Stimulated activated CD8-positive, alpha-beta memory T cell treated with anti-CD3 and anti-CD28 coated beads, Interleukin-7, amount 100 ng/mL, for 4 hours (primary cell): Measurements from ENCODE around the gene TPD52L1.

Source experiments
- DNase-seq, 2 donors: peaks; one replicate each; pipeline ENCODE4 v3.0.0-alpha.2; 2020; ENCODE audit warnings: low read depth in 2 of 2

TPD52L1 gene

DNA sequence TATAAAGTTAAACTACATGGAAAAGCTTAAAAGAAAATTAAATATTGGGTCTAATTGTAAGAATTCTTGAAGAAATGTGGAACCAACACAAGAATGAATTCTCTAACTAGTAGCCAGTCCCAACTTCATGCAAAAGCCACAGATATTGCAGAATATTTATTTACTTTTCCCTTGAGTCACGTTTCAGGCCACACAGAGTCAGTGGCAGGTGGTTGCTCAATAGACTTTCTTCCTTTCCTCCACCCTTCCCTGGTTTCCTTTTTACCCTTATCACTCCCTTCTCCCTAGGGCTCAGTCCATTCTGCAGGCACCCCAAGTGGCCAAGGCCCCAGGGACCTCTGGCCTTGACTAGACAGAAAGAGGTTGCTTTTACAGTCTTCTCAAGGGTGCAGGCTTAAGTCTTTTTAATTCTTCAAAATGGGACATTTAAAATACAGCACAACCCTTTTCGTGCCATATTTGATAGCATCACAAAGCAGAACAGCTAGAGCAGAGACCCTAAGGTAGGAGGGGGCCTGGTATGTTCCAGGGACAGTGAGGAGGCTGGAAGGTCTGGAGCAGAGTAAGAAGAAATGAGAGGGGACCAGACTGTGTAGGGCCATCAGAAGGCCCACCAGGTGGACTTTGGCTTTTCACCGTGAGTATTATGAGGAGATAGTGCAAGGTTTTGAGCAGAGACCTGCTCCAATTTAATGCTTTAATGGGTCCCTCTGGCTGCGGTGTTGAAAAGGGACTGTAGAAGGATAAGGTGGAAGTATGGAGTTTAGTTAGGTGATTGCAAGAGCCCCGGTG is 83.2 kb downstream of the TPD52L1 start:
- DNase-seq, result no peak

DNA sequence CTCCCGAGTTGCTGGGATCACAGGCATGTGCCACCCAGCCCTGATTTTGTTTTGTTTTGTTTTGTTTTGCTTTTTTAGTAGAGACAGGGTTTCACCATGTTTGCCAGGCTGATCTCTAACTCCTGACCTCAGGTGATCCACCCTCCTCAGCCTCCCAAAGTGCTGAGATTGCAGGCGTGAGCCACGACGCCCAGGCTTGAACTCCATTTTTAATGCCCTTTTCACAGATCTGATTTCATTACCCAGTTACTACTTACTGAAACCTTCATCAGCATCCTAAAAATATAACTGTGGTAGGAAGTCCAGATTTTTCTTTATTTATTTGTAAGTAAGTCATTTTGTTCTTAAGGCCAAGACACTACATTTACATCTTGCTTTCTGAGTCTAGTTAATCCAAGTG is 84.2 kb downstream of the TPD52L1 start:
- DNase-seq, result no peak

DNA sequence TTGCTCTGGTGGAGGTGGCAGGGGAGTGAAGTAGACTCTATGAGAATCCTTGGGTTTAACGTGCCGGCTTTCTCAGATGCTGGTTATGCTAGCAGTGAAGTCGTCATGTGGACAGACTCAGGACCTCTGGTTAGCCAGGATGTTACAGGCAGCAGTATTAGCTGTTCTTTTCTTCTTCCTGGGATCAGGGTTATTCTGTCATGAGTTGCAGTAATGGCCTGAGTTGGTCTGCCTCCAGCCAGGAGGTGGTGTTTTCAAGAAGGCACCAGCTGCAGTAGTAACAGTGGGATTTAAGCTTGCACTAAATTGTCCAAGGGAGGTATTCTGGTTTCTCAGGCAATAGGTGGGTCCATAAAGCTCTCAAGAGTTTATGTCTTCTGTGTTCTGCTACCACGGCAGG is 91.5 kb downstream of the TPD52L1 start:
- DNase-seq, result no peak

DNA sequence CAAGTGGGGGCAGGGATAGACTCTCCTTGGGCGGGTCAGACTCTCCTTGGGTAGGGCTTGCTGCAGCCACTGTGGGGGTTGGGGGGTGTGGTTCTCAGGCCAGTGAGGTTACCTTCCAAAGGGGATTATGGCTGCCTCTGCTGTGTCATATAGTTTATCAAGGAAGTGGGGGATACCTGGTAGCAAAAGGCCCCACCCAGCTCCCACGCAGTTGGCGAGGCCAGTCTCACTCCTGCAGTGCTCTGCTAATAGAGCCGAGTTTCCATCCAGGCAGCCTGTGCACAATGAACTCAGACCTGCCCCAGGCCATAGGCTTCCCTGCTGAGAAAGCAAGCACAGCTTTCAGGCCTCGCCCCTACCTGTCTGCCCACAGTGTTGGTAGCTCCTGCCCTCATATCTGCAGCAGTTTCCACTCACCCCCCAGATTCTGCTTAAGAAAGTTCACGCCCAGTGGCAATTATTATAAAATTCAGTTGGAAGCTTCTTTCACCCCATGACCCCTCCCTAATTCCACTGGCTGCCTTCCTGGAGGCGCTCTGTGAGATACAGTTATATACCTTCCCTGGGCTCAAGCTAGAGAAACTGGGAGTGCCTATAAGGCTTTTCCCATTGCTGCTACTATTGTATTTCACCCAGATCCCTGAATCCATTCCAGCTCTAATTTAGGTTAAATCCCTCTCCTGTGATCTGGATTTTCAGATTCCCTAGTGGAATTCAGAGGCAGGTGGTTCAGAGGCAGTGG is 92.1 kb downstream of the TPD52L1 start:
- DNase-seq, result no peak

DNA sequence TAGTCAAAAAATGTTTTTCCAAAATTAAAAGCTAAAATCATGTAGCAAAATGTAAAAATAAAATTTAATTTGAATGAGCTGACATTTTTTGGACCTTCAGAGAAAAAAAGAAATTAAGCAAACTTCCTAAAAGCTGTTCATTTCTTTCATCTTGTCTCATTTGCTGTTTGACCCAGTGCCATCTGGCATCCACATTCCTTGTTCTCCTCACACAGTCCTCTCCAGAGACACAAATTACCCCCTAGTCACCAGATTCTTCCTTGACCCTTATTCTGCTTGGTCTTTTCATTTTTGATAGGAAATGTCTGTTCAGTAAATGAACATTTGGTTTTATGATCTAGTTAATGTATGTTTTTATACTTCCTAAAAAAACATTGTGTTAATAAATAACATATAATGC is 93.0 kb downstream of the TPD52L1 start:
- no peak for DNase-seq

DNA sequence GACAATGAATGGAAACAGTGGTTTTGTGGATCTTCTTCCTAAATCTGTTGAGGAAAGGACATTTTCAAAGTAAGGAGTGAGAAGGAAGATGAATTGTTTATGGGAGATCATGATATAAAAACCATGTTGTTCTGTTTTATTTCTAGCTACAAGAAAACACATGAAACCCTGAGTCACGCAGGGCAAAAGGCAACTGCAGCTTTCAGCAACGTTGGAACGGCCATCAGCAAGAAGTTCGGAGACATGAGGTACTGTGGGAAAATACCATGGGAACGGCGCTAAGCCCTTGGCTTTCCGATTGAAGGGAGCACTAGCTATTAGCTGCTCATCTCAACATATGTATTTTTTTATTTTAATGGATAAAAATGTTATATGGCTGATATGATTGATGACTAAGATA is 94.6 kb downstream of the TPD52L1 start:
- no peak for DNase-seq

DNA sequence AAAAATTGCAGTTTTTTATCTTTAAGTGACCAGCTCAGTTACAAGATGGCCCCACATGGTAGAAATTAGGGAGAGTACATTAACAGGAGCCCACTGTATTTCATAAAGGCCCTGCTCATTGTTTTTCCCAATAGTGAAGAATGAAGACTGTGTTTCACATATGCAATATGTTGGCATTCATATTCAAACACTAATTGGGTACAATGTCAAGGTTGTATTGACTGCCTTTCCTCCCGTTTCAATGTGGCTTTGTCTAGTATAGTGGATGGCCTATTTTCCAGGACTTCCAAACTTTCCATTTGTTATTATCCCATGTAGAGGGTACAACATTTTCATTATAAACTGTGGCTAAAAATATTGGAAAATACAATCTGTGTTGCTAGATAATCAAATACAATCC is 96.9 kb downstream of the TPD52L1 start:
- no peak for DNase-seq

DNA sequence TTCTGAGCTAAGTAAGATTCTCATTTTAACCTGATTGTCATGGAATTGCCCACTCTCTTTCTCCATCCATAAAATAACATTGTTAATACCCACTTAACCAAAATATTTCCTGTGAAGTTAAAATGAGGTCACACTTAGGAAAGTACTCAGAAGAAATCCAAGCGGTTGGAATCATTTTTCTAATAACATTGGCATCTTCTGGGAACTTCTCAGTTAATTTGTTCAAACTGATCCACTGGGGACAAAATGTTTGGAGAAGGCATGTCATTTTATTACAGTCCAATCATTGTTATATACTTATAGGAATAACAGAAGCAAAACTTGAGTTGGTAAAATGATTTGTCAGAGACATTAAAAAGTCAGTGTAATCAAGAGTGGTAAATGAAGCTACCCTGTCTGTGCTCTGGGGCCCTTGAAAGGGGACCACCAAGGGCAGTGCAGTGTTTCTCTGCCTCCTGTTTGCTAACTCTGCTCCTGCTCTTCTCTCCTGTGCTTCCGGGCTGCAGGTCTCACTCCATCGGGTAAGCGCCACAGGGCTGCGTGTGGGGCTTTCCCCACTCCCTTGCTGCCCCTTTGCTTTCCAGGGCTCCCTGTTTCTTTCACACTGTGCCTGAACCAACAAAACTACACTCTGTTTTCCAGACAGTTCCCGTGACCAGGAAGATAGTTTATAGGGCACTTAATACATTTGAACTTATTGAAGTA is 98.1 kb downstream of the TPD52L1 start:
- no peak for DNase-seq

DNA sequence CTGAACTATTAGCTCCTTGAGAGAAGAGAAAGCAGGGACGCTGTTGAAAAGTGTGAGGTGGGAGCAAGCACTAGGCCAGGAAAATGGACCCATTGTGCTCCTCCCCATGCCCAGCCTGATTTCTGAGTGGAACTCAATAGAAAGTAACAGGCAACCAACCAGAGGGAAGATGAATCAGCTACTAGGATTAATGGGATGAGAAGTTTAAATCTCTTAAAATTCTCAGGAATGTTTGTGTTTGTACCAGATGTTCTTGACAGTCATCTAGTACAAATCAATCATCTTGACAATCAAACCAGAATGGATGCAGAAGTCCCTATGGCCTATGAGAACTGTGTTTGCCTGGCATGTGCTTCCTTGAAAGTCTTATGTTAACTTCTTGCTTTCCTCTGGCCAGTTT is 99.3 kb downstream of the TPD52L1 start:
- no peak for DNase-seq

DNA sequence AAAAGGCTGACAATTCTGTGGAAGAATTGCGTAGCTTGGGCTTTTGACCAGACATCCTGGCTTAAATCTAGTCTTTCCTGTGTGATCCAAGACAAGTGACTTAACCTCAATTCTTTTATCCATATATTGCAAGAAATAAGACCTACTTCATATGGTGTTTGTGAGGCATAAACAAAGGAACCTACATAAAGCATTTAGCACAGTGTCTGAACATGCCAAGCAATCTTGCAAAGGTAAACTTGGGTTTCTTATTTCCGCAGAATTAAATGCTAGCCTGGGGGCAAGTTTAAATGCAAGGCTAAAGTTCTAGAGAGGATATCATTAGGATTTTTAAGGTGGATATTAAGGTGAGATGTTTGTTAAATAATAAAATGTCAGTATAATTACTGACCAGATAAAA is 100.3 kb downstream of the TPD52L1 start:
- no peak for DNase-seq

DNA sequence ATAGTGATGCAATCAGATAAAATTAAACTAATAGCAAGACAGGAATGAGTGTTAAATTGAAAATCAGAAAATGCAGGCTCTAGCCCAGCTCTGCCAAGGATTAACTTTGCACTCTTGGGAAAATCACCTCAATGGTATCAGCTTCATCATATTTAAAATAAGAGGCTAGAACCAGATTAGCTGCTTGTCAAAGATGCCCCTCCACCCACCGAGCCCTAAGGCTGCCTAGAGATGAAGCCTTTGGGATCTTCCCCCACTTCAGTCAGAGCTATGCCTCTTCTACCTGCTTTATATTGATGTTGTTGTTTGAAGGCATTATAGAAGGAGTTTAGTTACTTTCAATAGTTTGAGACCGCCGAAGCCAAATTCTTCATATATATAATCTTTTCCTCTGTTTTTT is 100.7 kb downstream of the TPD52L1 start:
- DNase-seq, result no peak

DNA sequence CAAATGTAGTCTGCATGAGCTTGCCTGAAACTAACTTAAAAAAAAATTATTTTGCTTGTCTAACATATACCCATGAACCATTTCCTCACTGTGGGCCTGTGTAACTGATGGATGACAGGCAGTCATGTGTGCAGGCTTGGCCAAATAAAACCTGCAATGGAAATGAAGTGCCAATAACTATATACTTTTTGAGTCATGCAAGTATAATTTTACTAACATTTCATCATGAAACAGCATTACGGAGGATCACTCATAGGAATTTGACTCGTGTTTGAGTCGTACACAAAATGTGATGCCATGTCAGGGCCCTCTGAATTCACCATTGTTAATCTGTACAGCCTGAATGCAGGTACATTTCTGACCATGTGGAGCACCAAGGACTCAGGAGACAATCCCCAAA is 101.6 kb downstream of the TPD52L1 start:
- no peak for DNase-seq

DNA sequence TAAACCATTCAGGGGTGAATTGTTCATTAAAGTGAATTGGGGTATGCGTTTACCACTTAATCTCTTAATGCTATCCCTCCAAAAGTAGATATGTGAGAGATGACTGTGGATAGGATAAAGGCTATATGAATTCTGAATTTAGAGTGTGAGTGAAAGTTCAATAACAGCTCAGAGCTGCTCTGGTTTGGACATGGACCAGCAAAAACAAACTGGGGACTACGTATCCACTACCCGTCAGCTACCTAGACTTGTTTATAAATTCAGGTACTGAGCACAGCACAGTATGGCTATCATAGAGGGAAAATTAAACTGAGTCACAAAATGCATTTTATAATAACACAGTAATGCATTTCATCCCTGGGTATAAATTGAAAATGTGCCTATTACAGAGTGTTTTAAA is 103.8 kb downstream of the TPD52L1 start:
- DNase-seq, result no peak

DNA sequence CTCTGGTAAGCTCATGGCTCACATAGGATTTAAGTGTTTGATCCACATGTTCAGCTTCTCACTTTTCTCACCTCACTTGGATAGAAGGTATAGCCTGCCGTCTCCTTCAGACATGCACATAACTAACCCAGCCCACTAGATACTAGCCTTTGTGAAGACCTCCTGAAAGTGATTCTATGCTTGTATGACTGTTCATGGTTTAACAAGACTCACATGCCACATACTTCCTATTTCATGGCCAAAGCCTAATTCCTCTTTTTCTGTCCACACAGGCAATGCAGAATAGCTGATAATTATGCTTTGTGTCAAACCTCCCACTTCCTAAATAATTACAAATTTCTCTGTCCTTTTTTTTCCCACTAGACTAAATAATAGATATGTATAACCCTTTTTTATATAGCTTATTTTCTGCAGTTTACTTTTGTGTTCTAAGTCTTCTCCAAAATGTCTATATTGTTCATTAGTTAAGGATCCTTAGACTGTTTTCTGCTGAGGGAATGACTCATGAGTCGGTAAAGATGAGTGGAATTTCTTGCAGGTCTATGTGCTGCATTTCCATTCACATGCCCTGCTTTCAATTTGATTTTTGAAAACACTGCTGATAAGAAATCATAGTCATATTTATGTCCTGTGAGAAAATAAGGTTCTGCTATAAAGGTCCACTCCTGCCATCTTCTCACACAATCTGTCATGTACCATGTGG is 105.2 kb downstream of the TPD52L1 start:
- no peak for DNase-seq

DNA sequence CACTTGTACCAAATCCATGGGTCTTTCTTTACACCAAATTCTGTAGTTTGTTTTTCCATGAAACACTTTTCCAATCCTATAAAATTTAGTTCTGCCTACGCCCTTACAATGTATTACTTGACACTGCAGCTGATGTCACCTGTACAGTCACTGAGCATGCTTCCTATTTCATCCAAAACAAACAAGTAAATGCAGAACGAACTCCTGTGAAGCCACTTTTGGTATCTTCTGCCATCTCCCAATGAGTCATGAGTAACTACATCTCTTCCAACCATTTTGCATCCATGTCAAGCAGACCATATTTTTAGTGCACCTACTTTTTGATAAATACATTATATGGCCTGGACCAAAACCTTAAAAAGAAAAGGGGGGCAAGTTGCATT is 105.8 kb downstream of the TPD52L1 start:
- no peak for DNase-seq

DNA sequence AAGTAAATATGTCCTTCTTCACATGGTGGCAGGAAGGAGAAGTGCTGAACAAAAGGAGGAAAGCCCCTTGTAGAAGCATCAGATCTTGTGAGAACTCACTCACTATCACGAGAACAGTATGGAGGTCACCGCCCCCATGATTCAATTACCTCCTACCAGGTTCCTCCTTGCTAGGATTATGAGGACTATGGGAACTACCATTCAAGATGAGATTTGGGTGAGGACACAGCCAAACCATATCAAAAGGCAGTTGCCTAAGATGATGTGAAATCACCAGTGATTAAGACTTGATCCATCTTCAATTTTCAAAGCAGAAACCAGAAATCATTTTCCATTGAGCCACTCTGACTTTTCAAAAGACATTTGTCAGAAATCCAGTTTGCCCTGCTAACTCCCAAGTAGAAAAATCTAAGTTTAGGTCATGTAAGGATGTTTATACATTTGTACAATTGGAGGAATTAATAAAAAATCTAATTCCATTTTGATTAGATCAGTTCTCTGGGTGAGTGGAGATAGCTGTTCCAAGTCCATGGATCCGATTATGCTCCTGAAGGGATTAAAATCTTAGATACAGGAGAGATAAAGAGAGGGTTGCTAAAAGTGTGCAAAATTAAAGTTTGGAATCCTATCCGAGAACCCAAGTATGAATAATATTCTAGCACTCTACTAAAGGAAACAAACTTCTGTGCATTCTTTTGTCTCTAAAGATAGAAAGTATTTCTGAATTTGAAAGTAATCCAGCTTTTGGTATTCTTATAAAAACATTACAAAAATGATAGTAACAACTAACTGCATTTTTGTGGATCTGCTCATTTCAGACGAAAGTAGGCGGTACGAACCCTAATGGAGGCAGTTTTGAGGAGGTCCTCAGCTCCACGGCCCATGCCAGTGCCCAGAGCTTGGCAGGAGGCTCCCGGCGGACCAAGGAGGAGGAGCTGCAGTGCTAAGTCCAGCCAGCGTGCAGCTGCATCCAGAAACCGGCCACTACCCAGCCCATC is 108.7 kb downstream of the TPD52L1 start:
- no peak for DNase-seq

DNA sequence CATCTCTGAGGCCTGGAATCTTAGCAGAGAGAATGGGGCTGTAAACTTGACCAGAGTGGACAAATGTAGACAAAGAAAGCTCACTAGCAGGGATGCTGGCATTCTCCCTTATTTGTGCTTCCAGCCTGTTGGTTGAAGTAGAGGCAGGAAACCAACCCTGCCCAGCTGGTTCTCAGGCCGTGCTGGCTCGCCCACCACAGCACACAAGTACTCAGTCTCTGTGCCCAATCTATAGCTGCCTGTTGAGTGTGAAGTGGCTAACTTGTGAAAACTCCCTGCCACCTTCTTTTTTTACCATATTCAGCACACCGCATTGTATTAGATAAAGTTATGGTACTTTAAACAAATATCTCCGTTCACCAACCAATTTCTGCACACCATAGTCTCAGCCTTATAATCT is 110.9 kb downstream of the TPD52L1 start:
- DNase-seq, result no peak

DNA sequence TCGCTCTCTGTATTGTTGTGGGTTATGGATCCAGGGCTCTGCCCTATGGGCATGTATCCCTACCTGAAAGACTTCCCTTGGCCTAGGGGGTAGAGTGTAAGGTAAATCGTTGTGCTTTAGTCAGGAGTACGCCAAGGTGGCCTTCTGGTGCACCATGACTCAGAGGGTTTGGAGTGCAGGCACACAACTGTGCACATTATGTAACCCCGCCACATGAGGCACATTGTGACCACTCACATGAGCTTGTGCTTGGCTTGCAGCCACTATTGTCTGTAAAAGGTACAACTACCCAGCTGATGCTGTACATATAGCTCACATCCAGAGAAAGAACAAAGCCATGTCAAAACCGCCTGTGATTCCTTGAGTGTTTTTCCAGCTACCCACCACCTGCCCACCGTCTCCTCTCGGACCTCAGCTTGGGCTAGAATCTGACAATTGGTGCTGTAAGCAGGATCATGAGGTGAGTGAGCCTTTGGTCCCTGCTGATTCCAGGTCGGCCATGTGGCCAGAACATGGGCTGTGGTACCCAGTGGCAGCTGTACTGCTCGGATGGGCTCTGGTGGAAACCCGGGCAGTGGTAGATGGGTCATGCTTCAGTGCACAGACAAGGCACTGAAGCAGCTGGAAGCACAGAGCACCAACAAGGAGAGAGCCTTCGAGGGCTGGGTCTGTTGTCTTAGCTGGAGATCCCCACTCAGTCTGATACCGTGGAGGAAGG is 114.4 kb downstream of the TPD52L1 start:
- DNase-seq, result no peak

DNA sequence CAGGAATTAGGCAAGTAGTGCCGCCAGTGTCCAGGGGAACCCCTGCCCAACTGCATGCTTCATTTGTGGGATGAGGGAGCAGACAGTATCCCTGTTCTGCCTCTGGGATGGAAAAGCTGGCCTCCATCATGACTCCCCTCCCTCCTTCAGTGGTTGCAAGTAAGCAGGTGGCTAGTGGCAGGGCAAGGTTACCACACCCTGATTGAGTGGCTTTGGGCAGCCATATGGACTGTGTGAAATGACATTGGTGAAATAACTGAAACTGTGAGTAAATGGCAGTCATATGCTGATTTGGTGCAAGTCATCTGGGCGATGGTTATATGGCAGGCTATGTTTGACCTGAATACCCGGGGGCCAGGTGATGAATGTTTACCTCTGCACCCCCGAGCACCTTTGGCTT is 115.2 kb downstream of the TPD52L1 start:
- no peak for DNase-seq

DNA sequence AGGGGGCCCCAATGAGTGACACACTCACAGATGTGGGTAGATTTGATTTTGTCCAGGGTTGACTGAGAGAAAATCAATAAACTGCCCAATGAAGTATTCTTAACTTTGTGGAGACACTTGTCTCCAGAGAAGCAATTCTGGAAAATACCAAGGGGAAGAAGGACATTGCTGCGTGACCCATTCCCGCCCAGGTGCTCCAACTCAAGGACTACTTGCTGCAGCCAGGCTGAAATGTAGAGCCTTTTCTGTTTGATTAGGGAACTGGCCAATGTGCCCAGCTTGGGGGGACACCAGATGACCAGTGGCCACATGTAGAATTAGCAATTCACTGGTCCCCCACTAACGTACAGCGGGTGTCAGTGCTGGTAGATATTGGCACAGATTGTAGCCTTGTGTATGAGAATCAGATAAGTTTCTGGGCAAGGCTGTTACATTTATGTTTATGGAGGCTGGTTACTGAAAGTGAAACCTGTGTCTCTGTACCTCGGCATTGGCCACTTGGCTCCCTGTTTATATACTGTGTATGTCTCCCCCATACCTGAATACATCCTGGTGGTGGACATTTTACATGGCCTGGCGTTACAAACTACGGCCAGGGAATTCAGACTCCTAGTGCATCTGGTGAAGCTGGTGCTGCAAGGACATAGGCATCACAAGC is 115.9 kb downstream of the TPD52L1 start:
- no peak for DNase-seq
